ENCODE results near the gene SLC25A47.

The SLC25A47 gene

GRCh38 chr14:100327128-100327527, 4.0 kb downstream of the SLC25A47 start:
- no peak overlapping the region for H3K27ac ChIP-seq
- TF ChIP-seq ZFX (IDR thresholded peaks at IDR 0.05; ENCODE audit: borderline replicate concordance) = no peak
- TF ChIP-seq CTCF (IDR thresholded peaks at IDR 0.05) = no peak

GRCh38 chr14:100328495-100329163, 5.5 kb downstream of the SLC25A47 start:
- TF ChIP-seq CTCF (IDR thresholded peaks at IDR 0.05) (no peak), ZFX (IDR thresholded peaks at IDR 0.05; ENCODE audit: borderline replicate concordance) (no peak)

GRCh38 chr14:100329233-100330006, 6.3 kb downstream of the SLC25A47 start:
- no peak overlapping the region for H3K27ac ChIP-seq
- no peak for TF ChIP-seq ZFX (IDR thresholded peaks at IDR 0.05; ENCODE audit: borderline replicate concordance)
- no peak for TF ChIP-seq CTCF (IDR thresholded peaks at IDR 0.05)

More at GRCh38 chr14:100328495-100329163, 5.5 kb downstream of the SLC25A47 start:
- H3K27ac ChIP-seq = no peak overlapping the region

GRCh38 chr14:100330007-100330344, 6.8 kb downstream of the SLC25A47 start:
- no peak overlapping the region for H3K27ac ChIP-seq
- TF ChIP-seq ZFX (IDR thresholded peaks at IDR 0.05; ENCODE audit: borderline replicate concordance) (no peak), CTCF (IDR thresholded peaks at IDR 0.05) (no peak)

GRCh38 chr14:100330388-100330931, 7.3 kb downstream of the SLC25A47 start:
- no peak overlapping the region for H3K27ac ChIP-seq
- no peak for TF ChIP-seq CTCF (IDR thresholded peaks at IDR 0.05)
- no peak for TF ChIP-seq ZFX (IDR thresholded peaks at IDR 0.05; ENCODE audit: borderline replicate concordance)

GRCh38 chr14:100332071-100332639, 9.0 kb downstream of the SLC25A47 start:
- H3K27ac ChIP-seq = no peak overlapping the region
- TF ChIP-seq ZFX (IDR thresholded peaks at IDR 0.05; ENCODE audit: borderline replicate concordance) (no peak), CTCF (IDR thresholded peaks at IDR 0.05) (no peak)
